Stimulated activated naive CD4-positive, alpha-beta T cell (primary cell): ENCODE results near the gene RAB3C.

ENCODE experiments used
- DNase-seq, 6 experiments: peaks; one replicate each; lab custom pipeline; 2025; lab: John Stamatoyannopoulos, UW

The RAB3C gene

DNA sequence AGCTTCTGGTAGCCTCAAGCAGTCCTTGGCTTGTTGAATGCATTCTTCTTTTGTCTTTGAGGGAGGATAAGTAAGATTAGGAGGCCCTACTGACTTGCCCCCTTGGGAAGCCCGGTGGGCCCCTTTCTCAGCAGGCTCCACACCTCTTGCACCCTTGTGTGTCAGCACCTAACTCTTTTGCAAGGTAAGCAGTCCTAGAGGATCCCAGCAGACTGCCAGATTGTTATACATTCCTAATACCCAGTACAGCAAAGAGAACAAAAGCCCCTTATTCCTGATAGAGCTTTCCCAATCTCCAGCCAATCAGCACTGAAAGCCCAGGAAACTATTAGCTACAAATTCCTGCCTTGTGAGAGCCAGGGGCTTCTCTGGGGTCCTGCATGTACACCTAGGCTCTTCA lies 152.8 kb downstream of the RAB3C start:
- DNase-seq = no peak

DNA sequence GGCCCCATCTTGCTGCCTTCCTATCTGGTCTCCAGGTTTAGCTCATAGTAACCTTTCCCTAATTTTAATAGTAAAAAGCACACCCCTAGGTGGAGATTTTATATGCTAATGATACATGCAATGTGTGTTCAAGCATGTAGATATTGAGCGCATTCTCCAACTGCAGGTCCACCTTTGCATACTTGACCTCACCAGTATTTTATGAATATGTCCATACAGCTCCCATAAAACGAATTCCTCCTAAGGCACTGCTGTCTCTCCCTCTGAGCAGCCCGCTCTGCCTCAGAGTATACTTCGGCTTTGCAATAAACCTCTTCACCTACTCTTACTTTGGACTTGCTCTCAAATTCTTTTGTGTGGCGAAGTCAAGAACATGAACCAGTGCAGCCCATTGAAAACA lies 153.3 kb downstream of the RAB3C start:
- no peak for DNase-seq

DNA sequence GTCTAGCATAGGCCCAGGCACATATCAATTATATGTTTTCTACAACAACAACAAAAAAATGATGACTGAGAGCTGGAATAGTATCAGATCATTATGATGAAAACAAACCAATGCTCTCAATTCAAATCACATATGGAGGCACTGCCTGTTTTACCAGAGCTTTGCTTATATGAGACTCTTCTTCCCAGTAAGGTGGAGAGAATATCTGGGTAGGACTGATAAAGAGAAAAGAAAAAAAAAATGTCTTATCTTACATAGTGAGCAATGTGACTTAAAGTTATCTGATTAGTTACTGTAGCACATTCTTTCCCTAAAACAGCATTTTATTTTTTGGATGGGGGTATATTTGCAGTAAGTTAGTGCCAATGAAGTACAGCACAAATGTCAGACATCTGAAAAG lies 154.8 kb downstream of the RAB3C start:
- no peak for DNase-seq

DNA sequence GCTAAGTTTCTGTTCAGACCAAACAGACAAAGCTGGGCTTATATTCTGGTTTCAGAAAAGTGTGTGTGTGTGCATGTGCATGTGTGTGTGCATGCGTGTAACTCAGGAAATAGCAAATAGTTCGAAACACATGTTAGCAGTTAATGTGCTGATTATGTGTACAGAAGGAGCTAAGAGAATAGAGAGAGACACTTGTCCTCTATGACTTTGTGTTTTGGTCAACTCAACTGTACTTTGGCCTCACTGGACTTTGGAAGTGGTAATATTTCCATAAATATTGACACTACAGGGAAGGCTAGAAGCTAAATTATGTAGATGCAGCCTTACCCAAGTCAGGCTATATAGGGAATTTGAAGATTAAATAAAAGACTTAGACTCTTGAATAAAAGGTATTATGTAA lies 155.5 kb downstream of the RAB3C start:
- no peak for DNase-seq

DNA sequence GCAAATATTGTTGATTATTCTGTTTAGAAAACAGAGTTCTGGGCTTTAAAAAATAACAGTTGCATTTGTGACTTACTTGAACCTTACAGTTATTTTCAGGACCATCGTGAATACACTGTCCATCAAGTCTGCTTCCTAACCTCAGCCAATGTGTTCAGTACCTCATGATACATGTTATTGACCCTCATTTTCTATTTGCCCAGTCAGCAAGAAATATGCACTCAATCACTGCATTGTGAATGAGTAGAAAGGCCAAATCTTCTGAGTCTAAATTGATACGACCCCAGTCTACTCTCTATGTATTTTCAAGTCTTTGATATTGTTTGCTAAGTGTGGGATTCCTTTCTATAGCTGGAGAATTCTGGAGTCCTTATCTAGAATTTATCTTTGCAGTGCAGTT lies 156.2 kb downstream of the RAB3C start:
- no peak for DNase-seq

DNA sequence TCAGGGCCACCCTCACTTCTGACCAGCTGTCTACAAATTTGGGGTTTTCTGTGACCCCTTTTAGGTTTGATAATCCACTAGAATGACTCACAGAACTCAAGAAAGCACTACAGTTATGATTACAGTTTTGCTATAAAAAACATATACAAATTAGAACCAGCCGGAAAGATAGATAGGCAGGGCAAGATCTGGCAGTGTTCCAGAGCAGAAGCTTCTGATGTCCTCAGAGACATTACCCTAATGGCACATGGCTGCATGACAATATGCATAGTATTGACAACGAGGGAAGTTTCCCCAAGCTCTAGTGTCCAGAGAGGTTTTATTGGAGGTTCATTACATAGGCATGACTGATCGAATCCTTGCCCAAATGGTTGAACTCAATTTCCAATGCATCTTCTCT lies 158.1 kb downstream of the RAB3C start:
- no peak for DNase-seq

DNA sequence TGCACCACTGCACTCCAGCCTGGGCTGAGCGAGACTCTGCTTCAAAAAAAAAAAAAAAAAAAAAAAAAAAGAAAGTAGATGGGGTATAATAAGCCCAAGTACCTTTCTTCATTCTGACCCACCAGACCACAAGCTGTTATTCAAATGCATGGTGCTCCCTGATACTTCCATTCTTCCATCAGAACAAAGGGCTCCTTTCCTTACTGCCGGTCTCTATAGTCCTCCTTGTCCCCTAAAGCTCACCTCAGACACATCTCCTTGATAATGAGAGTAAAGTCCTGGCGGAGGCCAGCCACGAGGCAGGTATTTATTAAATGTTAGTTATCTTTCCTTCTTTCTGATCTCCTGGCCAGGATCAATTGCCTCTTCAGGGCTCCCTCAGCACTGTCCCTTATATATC lies 162.5 kb downstream of the RAB3C start:
- DNase-seq = no peak

DNA sequence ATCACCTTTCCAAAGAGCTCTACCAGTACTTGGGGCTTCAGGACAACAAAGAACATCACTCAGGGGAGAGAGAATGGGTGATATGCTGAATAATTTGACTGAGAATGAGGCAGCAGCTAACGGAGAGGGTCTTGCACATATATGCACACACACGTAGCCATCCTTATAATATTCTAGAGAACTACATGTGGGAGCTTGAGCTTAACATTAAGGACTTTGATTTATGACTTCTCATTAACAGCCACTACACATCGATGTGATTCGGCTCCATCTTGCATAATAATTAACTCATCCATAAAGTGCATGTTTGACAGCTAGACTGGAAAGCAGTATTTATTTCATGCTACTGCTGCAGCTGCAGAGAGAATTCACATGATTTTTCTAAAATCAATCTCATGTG lies 163.4 kb downstream of the RAB3C start:
- DNase-seq = no peak

DNA sequence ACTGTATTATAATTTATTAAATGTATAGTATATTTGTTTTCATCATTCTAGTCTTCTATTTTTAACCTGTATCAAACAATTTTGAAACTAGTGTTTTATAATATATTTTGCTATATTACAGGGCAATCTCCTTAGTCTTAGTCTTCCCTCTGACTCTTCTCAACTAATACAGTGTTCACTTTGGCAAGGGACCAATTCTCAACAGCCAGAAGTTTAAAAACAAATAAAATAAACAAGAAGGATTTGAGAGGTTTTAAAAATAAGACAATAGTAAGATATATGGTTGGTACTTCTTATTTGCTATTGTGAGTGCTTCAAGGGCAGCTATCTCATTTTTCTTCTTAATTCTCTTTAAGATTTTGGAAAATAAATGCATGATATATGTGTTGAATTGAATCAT lies 167.2 kb downstream of the RAB3C start:
- DNase-seq = no peak

DNA sequence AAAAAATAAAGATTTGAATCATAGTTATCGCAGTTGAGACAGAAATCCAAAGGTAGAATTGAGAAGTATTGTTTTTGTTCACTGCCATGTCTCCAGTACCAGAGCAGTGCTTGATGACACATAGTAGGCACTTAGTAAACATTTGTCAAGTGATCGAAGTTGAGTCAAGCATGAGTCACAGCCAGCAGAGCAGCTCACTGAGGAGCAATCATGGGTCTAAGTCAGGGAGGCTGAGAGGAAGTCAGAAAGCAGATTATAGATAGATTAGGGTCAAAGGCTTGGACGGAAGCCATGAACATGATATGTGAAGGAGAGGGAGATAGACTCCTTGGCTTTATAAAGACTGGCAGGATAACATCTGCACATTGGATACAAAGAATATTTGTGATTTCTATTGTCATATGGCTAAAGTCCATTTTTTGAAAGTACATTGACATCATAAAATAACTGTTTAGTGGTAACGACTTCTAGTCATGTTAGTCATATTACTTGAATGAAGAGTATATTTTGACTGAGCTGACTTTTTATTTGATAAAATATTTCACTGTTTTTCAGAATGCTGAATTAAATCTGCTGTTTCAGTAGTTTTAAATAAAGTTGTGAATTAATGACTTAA lies 168.5 kb downstream of the RAB3C start:
- DNase-seq = no peak

DNA sequence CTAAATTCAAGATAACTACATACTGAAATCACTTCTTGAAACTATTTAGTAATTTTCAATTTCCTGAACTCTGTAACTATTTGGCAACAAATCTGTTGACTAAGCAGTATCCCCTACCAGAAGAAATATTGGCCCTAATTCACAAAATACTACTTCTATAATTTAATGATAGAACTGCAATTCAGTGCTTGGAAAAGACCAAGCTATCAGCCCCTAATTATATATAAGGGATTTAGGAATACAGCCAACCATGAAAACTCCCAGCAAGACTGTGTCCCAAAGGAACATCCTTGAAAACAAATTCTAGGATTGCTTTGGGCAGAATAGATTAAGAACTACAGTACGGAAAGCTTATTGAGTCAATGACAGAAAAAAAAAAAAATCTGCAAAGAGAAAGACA lies 169.2 kb downstream of the RAB3C start:
- no peak for DNase-seq

DNA sequence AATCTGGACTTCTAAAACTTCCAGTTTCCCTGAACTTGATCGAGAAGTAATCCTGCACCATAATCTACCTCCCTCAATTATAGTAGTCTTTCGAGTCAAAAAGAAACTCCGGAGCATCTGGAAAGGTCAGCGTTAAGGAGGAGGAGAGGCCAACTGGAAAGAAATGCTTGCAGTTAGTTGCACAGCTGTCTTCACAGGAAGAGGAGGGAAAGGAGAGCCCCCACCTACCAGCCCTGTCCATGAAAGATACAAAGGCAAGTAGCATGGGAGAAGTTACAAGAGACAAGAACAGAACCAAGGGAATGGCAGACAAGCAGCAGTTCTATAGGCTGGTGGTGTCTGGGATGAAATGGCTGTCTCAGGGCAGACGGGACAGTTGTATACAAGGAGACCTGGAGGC lies 170.6 kb downstream of the RAB3C start:
- DNase-seq = no peak

DNA sequence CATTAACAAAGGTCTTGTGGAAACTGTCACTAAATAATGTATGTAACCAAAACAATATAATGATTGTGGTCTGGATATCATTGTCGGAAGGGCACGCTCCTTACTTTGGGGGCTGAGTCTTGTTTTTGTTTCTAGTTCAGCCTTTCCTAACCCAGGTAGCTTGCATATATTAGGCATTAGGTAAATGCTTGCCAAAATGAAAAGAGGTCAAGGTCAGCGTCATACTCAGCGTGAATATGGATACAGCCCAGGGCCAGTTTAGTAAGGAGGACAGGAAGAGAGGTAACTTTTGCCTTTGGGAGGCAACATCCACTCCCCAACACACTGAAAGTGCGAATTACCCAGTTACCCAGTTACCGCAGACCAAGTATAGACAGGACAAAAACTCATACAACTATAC lies 171.4 kb downstream of the RAB3C start:
- no peak for DNase-seq

DNA sequence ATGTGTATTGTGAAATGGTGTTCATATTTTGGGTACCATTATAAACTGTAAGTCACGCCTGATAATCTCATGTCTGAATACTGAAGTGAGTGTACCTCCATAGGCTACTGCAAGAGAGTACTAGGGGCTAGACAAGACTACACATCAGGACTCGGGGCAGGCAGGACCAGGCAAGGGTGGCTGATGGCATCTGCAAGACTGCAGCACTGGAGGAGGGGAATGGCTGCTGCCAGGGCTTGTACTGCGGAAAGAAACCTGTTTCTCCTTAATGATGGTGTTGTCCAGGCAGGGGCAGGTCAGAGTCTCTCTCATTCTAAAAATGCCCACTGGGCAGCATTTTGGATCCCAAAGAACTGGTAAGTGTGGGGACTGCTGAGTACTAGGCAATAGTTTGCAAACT lies 172.5 kb downstream of the RAB3C start:
- no peak for DNase-seq

DNA sequence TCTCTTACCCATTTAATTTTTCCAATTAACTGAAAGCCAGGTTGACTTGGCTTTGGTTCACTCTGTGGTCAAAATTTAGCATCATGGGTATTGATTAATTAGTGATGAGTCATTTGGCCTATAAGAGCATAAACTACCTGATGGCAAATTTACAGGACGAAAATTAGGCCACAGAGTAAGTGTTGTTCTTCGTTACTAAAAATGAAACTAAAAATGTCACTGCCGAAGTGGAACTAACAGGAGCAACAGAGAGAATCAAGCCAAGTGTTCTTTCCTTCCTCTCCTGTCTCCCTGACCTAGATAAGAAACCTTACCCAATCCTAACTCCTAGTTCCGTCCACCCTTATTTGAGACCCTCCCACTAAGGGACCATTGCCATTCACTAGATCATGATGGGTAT lies 176.9 kb downstream of the RAB3C start:
- peak in 1 of 6 experiments; percentile 4 for DNase-seq

DNA sequence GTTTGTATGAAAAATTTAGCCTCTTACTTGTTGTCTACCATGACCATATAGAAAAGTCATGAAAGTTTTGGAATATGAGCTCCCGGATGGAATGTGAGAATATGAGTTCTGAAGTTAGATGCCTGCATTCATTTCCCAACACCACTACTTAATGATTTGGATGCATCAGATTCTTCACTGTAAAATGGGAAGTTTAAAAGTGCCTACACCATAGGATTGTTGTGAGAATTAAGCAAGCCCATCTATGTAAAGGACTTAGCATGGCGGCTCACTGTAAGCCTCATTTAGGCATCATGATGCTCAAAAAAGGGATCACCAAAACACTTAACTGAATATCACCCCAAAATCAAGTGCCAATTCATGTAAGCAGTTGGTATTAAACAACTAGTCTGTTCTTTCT lies 177.3 kb downstream of the RAB3C start:
- DNase-seq = no peak

DNA sequence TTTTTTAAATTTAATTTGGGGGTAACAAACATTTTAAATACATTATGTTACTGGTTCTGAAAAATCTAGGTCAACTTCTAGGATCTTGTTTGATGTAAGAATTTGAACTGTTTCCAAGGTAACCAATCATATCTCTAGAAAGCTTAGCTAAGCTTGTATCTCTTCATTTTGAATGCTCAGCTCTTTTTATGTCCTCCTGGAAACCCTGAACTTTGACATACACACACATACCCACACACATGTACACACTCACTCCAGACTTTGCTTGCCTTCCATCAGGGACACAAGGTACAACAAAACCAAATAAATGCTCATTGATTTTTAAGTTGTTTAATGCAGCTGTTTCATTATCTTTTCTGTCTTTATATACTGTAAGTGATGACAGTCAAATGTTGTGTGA lies 178.5 kb downstream of the RAB3C start:
- no peak for DNase-seq

DNA sequence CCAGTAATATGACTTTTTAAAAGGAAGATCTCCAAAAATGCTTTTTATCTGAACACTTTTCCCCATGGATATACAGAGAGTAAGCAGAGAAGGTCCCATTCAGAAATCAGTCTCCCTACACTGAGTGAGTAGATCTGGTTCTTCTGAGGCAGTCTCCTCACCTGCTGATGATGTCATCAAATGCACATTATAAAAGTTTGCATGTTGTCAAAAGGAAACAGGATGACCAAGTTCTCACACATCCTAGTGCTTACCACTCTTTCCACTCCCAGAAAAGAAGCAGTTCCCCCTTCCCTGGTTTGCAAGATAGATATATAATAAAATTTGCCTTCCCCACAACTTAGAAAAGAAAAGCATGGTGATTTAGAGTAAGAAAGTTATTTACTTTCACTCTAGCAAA lies 180.5 kb downstream of the RAB3C start:
- no peak for DNase-seq

DNA sequence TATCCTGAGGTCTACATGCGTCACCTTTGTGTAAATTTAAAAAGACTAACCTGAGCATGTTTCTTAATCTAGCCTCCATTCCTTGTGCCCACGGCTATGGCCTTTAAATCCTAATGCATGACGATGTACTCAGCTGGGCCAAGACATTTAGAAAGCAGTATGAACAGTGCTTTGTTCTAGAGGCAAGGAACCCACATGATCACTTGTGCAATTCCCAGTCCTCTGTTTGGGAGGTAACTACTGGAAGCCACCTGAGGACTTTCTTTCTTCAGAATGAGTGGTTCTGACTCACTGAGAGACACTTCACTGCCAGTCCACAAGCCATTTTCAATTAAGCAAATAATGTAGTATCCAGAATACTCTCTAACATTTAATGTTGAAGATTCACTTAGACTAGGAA lies 181.3 kb downstream of the RAB3C start:
- DNase-seq = no peak

DNA sequence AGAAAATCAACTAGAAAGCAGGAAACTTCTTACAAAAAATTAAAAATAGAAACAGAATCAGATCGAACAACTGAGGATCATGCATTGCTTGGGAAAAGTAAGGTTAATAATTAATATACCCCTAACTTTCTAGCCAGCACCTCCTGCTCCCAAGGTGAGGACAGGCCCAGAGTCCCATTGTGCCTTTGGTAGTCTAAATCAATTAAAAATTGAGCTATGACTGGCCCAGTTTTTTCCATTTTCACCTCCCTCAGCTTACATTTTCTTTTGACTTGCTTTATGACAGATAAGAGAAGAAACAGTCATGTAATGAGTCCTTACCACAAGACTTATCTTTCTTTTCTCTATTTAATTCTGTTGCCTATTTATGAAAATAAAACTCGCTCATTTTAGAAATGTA lies 182.2 kb downstream of the RAB3C start:
- no peak for DNase-seq

DNA sequence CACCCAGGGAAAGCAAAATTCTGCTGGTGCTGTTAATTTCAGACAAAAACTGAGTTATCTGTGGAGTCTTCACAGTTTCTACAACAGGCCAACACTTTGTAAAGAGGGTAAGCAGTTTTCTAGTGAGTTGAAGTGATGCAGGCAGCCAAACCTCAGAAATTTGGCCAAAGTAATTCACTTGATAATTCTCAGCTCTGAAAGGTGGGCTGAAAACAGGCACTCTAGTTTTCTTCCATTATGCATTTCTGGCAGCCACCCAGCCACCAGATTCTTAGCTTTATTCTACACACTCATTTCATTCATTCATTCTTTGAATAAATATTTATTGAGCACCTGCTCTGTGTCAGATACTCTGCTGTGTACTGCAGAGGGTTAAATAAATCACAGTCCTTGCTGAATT lies 184.2 kb downstream of the RAB3C start:
- no peak for DNase-seq

DNA sequence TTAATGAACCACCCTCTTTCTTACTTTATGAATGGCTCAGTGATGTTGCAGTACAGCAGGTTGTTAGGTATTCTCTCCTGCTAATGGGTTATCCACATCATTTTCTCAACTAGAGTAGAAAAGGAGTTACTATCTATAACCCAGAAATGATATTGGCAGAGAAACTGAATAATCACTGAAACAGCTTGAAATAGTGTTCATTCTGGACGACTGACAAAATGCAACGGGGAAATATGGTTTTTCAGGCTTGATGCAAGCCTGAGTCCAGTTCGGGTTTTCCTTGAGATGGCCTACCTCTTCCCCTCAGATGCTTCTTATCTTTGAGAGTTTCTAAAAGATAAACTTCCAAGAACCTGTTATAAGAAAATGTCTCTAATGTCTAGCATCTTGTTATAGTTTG lies 187.3 kb downstream of the RAB3C start:
- DNase-seq = no peak

DNA sequence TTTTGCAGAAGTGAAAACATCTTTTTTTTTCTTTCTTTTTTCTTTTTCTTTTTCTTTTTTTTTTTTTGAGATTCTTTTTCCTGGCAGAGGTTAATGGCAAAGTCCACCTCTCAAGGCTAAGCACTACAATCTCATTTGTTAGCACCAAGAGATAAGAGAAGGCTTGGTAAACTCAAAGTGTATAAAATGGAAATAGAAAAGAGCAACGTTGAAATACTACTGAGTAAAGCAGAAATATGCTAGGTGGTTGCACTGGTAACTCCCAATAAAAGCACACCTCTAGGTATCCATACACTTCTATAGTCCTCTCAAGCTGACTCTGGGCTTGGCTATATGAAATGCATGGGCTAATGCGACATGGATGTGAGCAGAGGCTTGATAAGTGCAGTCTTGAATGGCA lies 188.9 kb downstream of the RAB3C start:
- no peak for DNase-seq

DNA sequence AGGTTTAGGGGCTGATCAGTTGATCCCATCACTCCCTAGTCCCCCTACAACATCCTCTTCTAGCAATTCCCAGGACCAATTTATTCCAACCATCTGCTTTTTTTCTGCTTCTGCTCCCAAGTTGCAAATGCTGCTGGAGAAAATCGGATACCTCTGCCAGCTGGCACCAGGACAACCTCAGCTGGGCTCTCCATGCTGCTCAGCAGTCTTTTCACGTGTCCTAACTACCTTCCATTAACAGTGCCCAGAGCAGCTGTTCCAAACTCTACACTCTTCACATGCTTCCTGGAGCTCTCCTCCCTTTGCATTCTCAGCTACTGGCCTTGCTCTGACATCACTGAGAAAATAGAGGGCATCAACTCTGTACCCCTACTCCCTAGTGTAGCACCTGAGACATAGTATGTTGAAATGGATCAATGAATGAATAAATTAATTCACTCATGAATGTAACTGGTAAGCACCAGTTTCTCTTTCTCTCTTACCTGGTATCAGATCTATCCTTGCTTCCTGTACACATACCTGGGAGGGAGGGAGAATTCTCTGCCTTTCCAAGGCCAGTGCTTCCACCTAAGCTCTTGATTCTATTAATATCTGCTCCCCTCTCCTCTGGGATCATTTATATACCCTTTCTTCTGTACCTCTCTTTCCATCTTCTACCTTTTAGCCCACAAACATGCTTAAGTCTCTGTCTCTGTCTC lies 191.0 kb downstream of the RAB3C start:
- no peak for DNase-seq
